Parathyroid adenoma (tissue), 2 donors: Measurements from ENCODE around the gene FBXO8.

ENCODE experiments used
- H2AFZ ChIP-seq: fragments of 300-600 bp; sonication (generic); one replicate; pipeline ENCODE4 v1.7.0; 2017; ENCODE audit warnings: antibody characterized with exemption, mild to moderate bottlenecking
- H3K27ac ChIP-seq: fragments of 300-600 bp; sonication (generic); one replicate; pipeline ENCODE4 v1.7.0; 2017
- H3K27me3 ChIP-seq: fragments of 300-600 bp; sonication (generic); one replicate; pipeline ENCODE4 v1.7.0; 2017; ENCODE audit warnings: low read length; ENCODE audit not compliant: control insufficient read depth, insufficient read depth
- H3K36me3 ChIP-seq: fragments of 300-600 bp; sonication (generic); one replicate; pipeline ENCODE4 v1.7.0; 2017; ENCODE audit warnings: low read length; ENCODE audit not compliant: control insufficient read depth, insufficient read depth
- H3K4me1 ChIP-seq: fragments of 300-600 bp; sonication (generic); one replicate; pipeline ENCODE4 v1.7.0; 2017; ENCODE audit warnings: control low read depth
- H3K4me2 ChIP-seq: fragments of 300-600 bp; sonication (generic); one replicate; pipeline ENCODE4 v1.7.0; 2017; ENCODE audit warnings: low read length
- H3K4me3 ChIP-seq: fragments of 300-600 bp; sonication (generic); one replicate; pipeline ENCODE4 v1.7.0; 2017; ENCODE audit warnings: low read depth, low read length
- H3K79me2 ChIP-seq: fragments of 300-600 bp; sonication (generic); one replicate; pipeline ENCODE4 v1.7.0; 2017; ENCODE audit warnings: control low read depth
- H3K9ac ChIP-seq: fragments of 300-600 bp; sonication (generic); one replicate; pipeline ENCODE4 v1.7.0; 2017; ENCODE audit warnings: mild to moderate bottlenecking
- H3K9me3 ChIP-seq: fragments of 300-600 bp; sonication (generic); one replicate; pipeline ENCODE4 v1.7.0; 2017; ENCODE audit warnings: low read length; ENCODE audit not compliant: control insufficient read depth
- TF ChIP-seq, protein P1 (sequence below): fragments of 300-600 bp; sonication (generic); IDR thresholded peaks from one replicate; pipeline ENCODE4 v1.7.0; 2017; ENCODE audit warnings: antibody characterized with exemption, mild to moderate bottlenecking
- donor health status: primary hyperparathyroidism.

FBXO8 gene

DNA sequence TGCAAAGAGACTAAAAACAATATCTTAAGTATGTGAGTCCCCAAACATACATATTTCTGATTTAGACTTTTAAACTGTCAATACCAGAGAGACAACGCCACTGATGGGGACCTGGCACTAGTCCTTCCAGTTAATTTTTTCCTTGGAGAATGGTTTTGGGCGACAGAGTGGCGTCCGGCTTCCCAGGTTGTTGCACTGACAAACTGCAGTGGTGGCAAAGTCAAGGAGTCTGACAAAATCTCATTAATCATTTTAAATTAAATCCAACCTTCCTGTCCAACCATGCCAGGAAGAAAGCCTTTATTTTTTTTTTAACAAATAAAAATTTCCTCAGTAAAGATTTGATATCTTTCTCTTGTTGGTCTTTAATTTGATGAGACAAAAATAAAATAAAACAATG, 52.8 kb downstream of the FBXO8 start:
- no peaks in the 10 kb centered on the region for H3K27me3 ChIP-seq
- no peak overlapping the region for H3K9ac ChIP-seq
- no peaks in the 10 kb centered on the region for H3K9me3 ChIP-seq
- no peaks in the 10 kb centered on the region for H3K79me2 ChIP-seq
- H3K4me1 ChIP-seq, result no peaks in the 10 kb centered on the region
- no peaks in the 10 kb centered on the region for H3K36me3 ChIP-seq
- H3K4me3 ChIP-seq, result no peak overlapping the region
- no peak overlapping the region for H3K27ac ChIP-seq
- H2AFZ ChIP-seq, result no peak overlapping the region
- TF ChIP-seq, protein P1, sequence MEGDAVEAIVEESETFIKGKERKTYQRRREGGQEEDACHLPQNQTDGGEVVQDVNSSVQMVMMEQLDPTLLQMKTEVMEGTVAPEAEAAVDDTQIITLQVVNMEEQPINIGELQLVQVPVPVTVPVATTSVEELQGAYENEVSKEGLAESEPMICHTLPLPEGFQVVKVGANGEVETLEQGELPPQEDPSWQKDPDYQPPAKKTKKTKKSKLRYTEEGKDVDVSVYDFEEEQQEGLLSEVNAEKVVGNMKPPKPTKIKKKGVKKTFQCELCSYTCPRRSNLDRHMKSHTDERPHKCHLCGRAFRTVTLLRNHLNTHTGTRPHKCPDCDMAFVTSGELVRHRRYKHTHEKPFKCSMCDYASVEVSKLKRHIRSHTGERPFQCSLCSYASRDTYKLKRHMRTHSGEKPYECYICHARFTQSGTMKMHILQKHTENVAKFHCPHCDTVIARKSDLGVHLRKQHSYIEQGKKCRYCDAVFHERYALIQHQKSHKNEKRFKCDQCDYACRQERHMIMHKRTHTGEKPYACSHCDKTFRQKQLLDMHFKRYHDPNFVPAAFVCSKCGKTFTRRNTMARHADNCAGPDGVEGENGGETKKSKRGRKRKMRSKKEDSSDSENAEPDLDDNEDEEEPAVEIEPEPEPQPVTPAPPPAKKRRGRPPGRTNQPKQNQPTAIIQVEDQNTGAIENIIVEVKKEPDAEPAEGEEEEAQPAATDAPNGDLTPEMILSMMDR, result no peak
- no peak overlapping the region for H3K4me2 ChIP-seq

GRCh38 chr4:174230148-174230547, 53.3 kb downstream of the FBXO8 start:
- H3K36me3 ChIP-seq, result no peaks in the 10 kb centered on the region
- no peaks in the 10 kb centered on the region for H3K79me2 ChIP-seq
- TF ChIP-seq, protein P1, result no peak
- no peak overlapping the region for H3K4me2 ChIP-seq
- H3K27me3 ChIP-seq, result no peaks in the 10 kb centered on the region
- no peak overlapping the region for H3K27ac ChIP-seq
- no peaks in the 10 kb centered on the region for H3K9me3 ChIP-seq
- no peak overlapping the region for H3K4me3 ChIP-seq
- H3K9ac ChIP-seq, result no peak overlapping the region
- H3K4me1 ChIP-seq, result no peaks in the 10 kb centered on the region
- no peak overlapping the region for H2AFZ ChIP-seq

DNA sequence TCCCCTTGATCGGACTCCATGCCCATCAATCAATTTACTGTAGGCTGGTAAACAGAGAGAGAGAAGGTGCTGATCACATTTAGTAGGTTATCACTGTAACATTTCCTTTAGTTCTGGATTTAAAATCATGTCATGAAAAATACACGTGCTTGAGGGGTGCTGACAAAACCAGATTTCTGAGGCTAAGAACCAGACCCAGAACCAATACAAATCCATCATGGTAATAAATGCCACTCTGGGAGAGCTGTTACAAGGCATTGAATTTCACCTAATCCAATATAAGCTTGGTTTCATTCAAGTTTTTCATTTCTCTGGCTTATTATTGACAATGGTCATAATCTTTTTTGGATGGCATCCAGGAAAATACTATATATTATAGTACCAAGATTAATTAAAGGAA, 54.5 kb downstream of the FBXO8 start:
- Histone ChIP-seq H3K27ac (no peak overlapping the region), H3K9ac (no peak overlapping the region), H3K79me2 (no peaks in the 10 kb centered on the region), H3K27me3 (no peaks in the 10 kb centered on the region), H3K9me3 (no peaks in the 10 kb centered on the region), H3K36me3 (no peaks in the 10 kb centered on the region), H3K4me3 (no peak overlapping the region), H3K4me2 (no peak overlapping the region), H2AFZ (no peak overlapping the region), H3K4me1 (no peaks in the 10 kb centered on the region)
- TF ChIP-seq, protein P1, result no peak

DNA sequence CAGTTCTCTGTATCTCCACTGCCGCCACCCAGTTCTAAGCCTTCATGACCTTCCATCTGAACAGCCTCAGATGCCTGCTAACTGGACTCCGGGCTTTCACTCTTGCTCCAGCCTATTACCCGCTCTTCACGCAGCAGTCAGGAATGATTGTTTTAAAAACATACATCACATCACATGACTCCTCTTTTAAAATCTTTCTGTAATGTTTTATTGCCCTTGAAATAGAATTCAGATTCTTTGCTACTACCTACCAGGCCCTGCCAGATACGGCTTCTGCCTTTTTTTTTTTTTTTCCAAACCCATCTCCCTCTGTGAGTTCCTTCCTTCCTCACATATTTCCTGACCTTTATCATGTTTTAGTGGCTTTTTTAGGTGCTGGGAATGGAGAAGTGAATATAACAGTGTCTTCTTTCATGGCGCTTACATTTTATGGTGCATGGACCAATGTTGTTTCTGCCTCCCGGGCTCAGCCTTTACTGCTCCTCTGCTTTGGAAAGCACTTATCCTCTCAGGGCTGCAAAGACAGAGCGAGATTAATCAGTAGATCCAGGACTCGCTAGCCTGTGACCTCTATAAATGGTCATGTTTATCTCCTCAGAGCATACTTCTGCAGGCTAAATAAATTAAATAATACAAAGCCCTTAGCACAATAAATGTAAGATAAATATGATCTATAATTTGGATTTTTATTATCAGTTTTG, 58.0 kb downstream of the FBXO8 start:
- Histone ChIP-seq H3K36me3 (no peaks in the 10 kb centered on the region), H3K4me1 (no peaks in the 10 kb centered on the region), H3K27me3 (no peaks in the 10 kb centered on the region), H3K79me2 (no peaks in the 10 kb centered on the region), H3K9me3 (no peaks in the 10 kb centered on the region), H3K9ac (no peak overlapping the region), H2AFZ (no peak overlapping the region), H3K4me2 (no peak overlapping the region), H3K4me3 (no peak overlapping the region), H3K27ac (no peak overlapping the region)
- TF ChIP-seq, protein P1, result no peak

DNA sequence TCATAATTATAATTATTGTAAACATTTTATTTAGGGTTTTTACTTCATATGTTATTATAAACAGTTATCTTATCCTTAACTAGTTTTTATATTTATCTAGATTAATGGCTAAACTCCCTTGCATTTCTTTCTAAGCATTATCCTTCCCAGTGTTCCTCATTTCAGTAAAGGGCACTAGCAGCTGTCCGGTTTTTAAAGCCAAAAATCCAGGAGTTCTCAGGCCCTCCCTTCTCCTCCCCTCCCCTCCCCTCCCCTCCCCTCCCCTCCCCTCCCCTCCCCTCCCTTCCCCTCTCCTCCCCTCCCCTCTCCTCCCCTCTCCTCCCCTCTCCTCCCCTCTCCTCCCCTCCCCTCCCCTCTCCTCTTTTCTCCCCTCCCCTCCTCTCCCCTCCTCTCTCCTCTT, 58.9 kb downstream of the FBXO8 start:
- H3K9me3 ChIP-seq, result no peaks in the 10 kb centered on the region
- no peak overlapping the region for H3K27ac ChIP-seq
- TF ChIP-seq, protein P1, result no peak
- H2AFZ ChIP-seq, result no peak overlapping the region
- H3K27me3 ChIP-seq, result no peaks in the 10 kb centered on the region
- no peaks in the 10 kb centered on the region for H3K4me1 ChIP-seq
- H3K79me2 ChIP-seq, result no peaks in the 10 kb centered on the region
- H3K4me2 ChIP-seq, result no peak overlapping the region
- no peak overlapping the region for H3K9ac ChIP-seq
- H3K36me3 ChIP-seq, result no peaks in the 10 kb centered on the region
- H3K4me3 ChIP-seq, result no peak overlapping the region
